Measurements from ENCODE around the gene PDP2. TPM values are rescaled to one million over a fixed set of nuclear protein-coding genes. Genes with fewer than 3 reads are reported as not detected.
"Not testable (repeated sequence)": the region's sequence is repeated elsewhere in the genome, so short reads cannot be mapped to it uniquely, and the experiment has no call there.

The PDP2 gene
- total RNA-seq, 1 experiment from 2014 or later, result 18.1 TPM

DNA sequence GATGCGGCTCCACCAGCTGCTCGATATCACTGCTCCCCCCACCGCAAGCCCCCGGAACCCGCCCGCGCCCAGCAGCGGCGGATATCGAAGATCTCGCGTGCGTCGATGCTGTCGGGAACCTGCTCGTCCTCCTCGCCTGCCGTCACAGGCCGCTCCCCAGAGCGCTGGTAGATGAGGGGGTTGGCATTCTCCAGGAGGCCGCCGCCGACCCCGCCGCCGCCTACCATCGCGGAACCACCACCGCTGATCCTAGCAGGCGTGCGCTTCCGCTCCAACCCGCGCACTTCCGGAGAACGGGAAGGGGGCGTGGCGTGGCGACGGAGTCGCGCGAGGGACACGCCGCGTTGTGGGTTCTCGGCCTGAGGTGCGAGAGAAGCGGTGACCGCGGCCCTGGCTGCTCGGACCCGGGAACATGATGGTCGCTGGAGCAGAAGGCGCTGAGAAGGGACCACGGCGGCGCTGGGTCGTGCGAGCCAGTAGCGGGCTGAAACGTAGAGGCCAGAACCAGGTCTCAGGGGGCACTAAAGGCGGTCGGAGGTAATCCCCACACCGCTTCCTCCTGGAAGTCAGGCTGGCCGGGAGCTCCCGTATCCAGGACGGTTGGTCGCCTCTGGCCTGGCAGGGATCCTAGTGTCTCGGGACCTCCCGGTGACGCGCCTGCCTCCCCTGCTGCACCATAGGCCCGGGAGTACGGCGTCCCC lies 54.0 kb downstream of the PDP2 start, which contains the start of gene CIAO2B:
Gene CIAO2B (minus strand): TSS at position 265 of the 701 bp plus-strand sequence. CDS start 38 bp downstream, at position 227.
- Histone ChIP-seq H3K9me3 (replicated peaks) (no peaks in the 10 kb centered on the region), H3K4me3 (peak within 1 kb of the TSS; percentile 95), H3K36me3 (0 out of 2 replicates have a peak, but pooled peaks cover 3% of the 10 kb centered on the region), H3K27ac (peak within 1 kb of the TSS; percentile 71), H3K27me3 (no peaks in the 10 kb centered on the region), H3K4me1 (peaks cover 5% of the 10 kb centered on the region)
- DNase-seq, result peak; percentile 90 to 92

DNA sequence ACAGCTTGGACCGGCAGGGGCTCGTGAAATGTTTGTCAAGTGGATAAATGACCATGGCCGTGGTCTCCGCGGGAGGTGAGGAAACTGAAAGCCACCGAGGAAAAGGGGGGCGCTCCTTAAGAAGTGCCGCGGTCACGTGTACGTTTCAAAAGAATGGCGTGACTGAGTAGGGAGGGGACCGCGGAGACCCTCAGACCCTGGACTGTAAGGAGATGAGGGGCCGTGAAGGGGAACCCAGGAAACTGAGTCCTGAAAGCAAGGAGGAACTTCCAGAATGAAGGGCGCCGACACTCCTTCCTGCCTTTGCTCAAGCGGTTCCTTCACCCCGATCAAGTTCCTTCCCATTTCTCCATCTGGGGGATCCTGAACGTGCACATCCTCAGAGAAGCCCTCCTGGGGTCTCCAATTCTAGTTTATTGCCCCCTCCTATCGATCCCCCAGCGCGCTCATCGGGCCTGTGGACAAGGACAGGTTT lies 54.6 kb downstream of the PDP2 start:
- DNase-seq, result not testable (repeated sequence)

DNA sequence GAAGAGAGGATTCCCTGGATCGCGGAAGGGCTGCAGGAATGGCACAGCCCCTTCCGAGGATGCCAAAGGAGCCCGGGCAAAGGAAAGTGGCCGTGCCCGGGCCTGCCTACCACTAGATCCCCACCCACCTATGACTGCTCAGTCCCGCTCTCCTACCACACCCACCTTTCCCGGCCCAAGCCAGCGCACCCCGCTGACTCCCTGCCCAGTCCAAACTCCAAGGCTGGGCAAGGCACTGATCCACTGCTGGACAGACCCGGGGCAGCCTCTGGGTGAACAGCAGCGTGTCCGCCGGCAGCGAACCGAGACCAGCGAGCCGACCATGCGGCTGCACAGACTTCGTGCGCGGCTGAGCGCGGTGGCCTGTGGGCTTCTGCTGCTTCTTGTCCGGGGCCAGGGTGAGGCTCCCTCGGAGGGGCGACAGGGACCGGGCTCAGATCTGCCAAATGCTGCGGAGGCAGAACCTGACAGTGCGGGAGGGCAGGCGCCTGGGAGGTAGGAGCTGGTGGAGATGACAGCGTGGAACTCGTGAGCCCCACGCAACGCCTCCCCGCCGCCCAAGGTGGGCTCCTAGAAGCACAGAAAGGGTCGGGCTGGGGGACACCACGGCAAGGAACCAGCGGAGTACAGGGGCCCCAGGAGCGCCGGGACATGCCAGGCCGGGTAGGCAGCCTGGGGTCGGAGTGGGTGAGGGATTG lies 55.1 kb downstream of the PDP2 start, which contains the start of gene CES2:
Gene CES2 (plus strand): TSS at position 203 of the 698 bp plus-strand sequence. CDS start 120 bp downstream, at position 323.
- Histone ChIP-seq H3K27ac (peak within 1 kb of the TSS; percentile 71), H3K27me3 (no peaks in the 10 kb centered on the region), H3K36me3 (0 out of 2 replicates have a peak, but pooled peaks cover 3% of the 10 kb centered on the region), H3K9me3 (replicated peaks) (no peaks in the 10 kb centered on the region), H3K4me1 (peaks cover 5% of the 10 kb centered on the region), H3K4me3 (peak within 1 kb of the TSS; percentile 95)
- DNase-seq, result no peak

More for the DNA sequence above, 54.6 kb downstream of the PDP2 start:
- Histone ChIP-seq H3K4me3 (peak overlapping the region; percentile 95), H3K27ac (peak overlapping the region; percentile 71)
- not testable (repeated sequence) for H3K27me3 ChIP-seq; H3K4me1 ChIP-seq; H3K9me3 ChIP-seq (replicated peaks); H3K36me3 ChIP-seq

DNA sequence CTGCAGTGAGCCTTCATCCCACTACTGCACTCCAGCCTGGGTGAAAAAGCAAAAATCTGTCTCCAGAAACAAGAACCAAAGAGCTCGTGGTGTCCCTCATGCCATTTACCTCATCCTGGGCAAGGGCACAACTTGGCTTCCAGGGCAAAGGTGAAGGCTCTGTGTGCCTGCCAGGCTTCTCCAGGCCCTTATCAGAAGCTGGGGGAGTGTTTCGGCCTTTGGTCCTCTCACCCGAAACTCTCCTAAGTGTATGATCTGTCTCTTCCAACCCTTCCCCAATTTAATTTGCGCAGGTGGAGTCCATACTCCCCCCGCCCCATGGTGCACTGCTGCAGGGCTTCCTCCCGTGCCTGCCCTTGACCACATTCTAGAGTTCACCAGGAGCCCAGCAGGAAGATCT lies 56.1 kb downstream of the PDP2 start:
- Histone ChIP-seq H3K27me3 (no peaks in the 10 kb centered on the region), H3K36me3 (0 out of 2 replicates have a peak, but pooled peaks cover 3% of the 10 kb centered on the region), H3K27ac (no peak overlapping the region), H3K4me1 (peaks cover 5% of the 10 kb centered on the region), H3K4me3 (no peak overlapping the region), H3K9me3 (replicated peaks) (no peaks in the 10 kb centered on the region)
- DNase-seq, result no peak

DNA sequence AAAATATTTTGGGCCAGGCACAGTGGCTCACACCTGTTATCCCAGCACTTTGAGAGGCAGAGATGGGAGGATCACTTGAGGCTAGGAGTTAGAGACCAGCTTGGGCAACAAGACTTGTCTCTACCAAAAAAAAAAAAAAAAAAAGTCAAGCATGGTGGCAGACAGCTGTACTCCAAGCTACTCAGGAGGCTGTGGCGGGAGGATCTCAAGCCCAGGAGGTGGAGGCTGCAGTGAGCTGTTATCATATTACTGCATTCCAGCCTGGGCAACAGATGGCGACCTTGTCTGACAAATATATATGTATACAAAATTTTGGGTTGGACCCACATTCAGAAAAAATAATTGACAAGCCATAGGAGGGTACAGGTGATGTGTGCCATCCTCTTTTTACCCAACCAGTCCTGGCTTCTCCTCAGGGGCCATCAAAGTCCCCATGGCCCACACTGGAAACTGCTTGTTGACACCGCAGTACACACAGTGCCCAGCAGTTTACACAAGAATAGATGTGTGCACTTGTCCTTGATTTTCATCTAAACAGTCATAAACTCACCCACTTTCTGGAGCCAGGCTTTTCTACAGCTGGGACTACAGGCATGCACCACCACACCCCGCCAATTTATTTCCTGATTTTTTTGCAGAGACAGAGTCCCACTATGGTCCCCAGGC lies 56.7 kb downstream of the PDP2 start:
- Histone ChIP-seq H3K4me3 (no peak overlapping the region), H3K36me3 (0 out of 2 replicates have a peak, but pooled peaks cover 3% of the 10 kb centered on the region), H3K27ac (no peak overlapping the region), H3K4me1 (peaks cover 5% of the 10 kb centered on the region), H3K9me3 (replicated peaks) (no peaks in the 10 kb centered on the region), H3K27me3 (no peaks in the 10 kb centered on the region)
- no peak for DNase-seq

DNA sequence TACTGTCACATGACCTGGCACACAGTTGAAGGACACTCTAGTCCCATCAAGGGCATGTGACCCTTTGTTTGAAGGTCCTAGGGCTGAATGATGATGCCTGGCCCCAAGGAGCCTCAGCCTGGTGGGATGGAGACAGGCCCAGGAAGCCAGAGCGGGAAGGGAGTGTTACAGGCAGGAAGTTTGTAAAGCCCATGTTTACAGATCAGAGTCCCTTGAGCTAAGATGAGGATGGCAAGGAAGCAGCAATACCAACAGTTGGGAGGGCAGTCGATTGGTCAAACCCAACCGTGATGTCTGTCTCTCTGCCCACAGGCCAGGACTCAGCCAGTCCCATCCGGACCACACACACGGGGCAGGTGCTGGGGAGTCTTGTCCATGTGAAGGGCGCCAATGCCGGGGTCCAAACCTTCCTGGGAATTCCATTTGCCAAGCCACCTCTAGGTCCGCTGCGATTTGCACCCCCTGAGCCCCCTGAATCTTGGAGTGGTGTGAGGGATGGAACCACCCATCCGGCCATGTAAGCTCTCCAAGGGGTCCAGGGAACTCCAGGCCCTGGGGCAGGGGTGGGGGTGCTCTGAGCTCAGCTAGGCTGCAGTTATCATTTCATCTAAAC lies 57.5 kb downstream of the PDP2 start:
- no peak for DNase-seq
- no peaks in the 10 kb centered on the region for H3K9me3 ChIP-seq (replicated peaks)
- H3K4me3 ChIP-seq, result no peak overlapping the region
- no peak overlapping the region for H3K27ac ChIP-seq
- peaks cover 5% of the 10 kb centered on the region for H3K4me1 ChIP-seq
- H3K27me3 ChIP-seq, result no peaks in the 10 kb centered on the region
- H3K36me3 ChIP-seq, result peaks cover 4% of the 10 kb centered on the region; the same call in 1 of the 2 replicates

DNA sequence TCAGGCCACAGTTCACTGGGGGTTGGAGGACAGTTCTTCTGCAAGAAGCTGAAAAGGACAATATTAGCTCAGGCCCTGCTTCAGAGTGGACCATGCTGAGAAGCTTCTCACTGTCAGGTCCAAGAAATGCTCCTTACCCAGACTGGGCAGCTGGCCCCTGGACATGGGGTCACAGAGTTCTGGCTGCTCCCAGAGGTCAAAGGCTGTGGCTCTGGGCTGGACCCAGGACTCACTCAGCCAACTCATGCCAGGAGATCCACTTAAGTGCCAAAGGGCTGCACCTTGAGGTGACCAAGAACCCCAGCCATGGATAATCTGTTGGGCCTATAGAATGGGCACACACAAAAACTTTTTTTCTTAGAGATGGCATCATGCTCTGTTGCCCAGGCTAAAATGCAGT lies 59.1 kb downstream of the PDP2 start:
- Histone ChIP-seq H3K9me3 (replicated peaks) (no peaks in the 10 kb centered on the region), H3K27me3 (no peaks in the 10 kb centered on the region), H3K4me3 (no peak overlapping the region), H3K4me1 (no peaks in the 10 kb centered on the region), H3K27ac (no peak overlapping the region), H3K36me3 (peaks cover 6% of the 10 kb centered on the region; the same call in 1 of the 2 replicates)
- DNase-seq, result no peak

DNA sequence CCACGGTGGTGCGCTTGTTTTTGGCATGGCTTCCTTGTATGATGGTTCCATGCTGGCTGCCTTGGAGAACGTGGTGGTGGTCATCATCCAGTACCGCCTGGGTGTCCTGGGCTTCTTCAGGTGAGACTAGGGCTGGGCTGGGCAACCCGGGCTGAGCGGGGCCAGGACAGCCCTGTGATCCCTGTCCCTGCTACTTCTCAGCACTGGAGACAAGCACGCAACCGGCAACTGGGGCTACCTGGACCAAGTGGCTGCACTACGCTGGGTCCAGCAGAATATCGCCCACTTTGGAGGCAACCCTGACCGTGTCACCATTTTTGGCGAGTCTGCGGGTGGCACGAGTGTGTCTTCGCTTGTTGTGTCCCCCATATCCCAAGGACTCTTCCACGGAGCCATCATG lies 59.9 kb downstream of the PDP2 start:
- no peak overlapping the region for H3K27ac ChIP-seq
- peaks cover 6% of the 10 kb centered on the region; the same call in 1 of the 2 replicates for H3K36me3 ChIP-seq
- H3K4me1 ChIP-seq, result no peaks in the 10 kb centered on the region
- H3K9me3 ChIP-seq (replicated peaks), result no peaks in the 10 kb centered on the region
- no peaks in the 10 kb centered on the region for H3K27me3 ChIP-seq
- H3K4me3 ChIP-seq, result no peak overlapping the region
- DNase-seq, result no peak

Other genes with a start within 250 kb of the PDP2 start
- 27.3 and 29.4 TPM in 2 replicates for gene CMTM4, start 183.8 kb upstream of the PDP2 start, total RNA-seq (2014; rRNA removed; shearing (Covaris generic))
- 131 and 158 TPM in 2 replicates for gene DYNC1LI2, start 128.9 kb upstream of the PDP2 start, total RNA-seq (2014; rRNA removed; shearing (Covaris generic))
- gene TERB1, start 78.9 kb upstream of the PDP2 start, total RNA-seq (2014; rRNA removed; shearing (Covaris generic)), result not detected in 2 replicates
- 168 and 195 TPM in 2 replicates for gene NAE1, start 49.5 kb upstream of the PDP2 start, total RNA-seq (2014; rRNA removed; shearing (Covaris generic))
- not detected in 2 replicates for gene CA7, start 36.1 kb upstream of the PDP2 start, total RNA-seq (2014; rRNA removed; shearing (Covaris generic))
- gene CDH16, start 38.4 kb downstream of the PDP2 start, total RNA-seq (2014; rRNA removed; shearing (Covaris generic)), result not detected in 2 replicates
- 0.30 and 0.49 TPM in 2 replicates for gene RRAD, start 45.0 kb downstream of the PDP2 start, total RNA-seq (2014; rRNA removed; shearing (Covaris generic))
- gene CIAO2B, start 53.9 kb downstream of the PDP2 start, total RNA-seq (2014; rRNA removed; shearing (Covaris generic)), result 135 and 146 TPM in 2 replicates
- 25.2 and 25.7 TPM in 2 replicates for gene CES2, start 55.0 kb downstream of the PDP2 start, total RNA-seq (2014; rRNA removed; shearing (Covaris generic))
- gene CES3, start 80.8 kb downstream of the PDP2 start, total RNA-seq (2014; rRNA removed; shearing (Covaris generic)), result 0.08 TPM in 2 replicates
- not detected in 2 replicates for gene CES4A, start 108.1 kb downstream of the PDP2 start, total RNA-seq (2014; rRNA removed; shearing (Covaris generic))
- 136 and 151 TPM in 2 replicates for gene CBFB, start 148.6 kb downstream of the PDP2 start, total RNA-seq (2014; rRNA removed; shearing (Covaris generic))
- 39.5 and 45.2 TPM in 2 replicates for gene PHAF1, start 229.4 kb downstream of the PDP2 start, total RNA-seq (2014; rRNA removed; shearing (Covaris generic))

Data from SJCRH30 (cell line).